ENCODE results near the gene OR8K5.

- TF ChIP-seq CTCF (IDR thresholded peaks at IDR 0.05): no peak
- no peak for TF ChIP-seq POLR2A (IDR thresholded peaks at IDR 0.05)
These were observed 12.2 kb upstream of the OR8K5 start for GRCh38 chr11:56172256-56172830.
